Ascending aorta (tissue), 2 donors: ENCODE measurements around the gene POP5. TPM values are rescaled to one million over a fixed set of nuclear protein-coding genes. Genes with fewer than 3 reads are reported as not detected.
A peak's percentile ranks its signal among the peaks of the same experiment; 100 is the strongest.

Experiments used
- DNase-seq, 2 donors: peaks; one replicate each; pipeline ENCODE4 v3.0.0-alpha.2; 2019; ENCODE audit warnings: low spot score in 2 of 2
- H3K27ac ChIP-seq, 2 donors: fragments of 200-600 bp; sonication (generic); one replicate each; pipeline ENCODE4 v1.5.1; 2016 to 2017; ENCODE audit warnings: mild to moderate bottlenecking in 1 of 2
- H3K27me3 ChIP-seq: fragments of 200-600 bp; sonication (generic); one replicate; pipeline ENCODE4 v1.5.1; 2017
- H3K36me3 ChIP-seq, 2 donors: fragments of 200-600 bp; sonication (generic); one replicate each; pipeline ENCODE4 v1.5.1; 2016
- H3K4me1 ChIP-seq, 2 donors: fragments of 200-600 bp; sonication (generic); one replicate each; pipeline ENCODE4 v1.5.1; 2016 to 2017; ENCODE audit warnings: mild to moderate bottlenecking in 1 of 2
- H3K4me3 ChIP-seq, 2 donors: fragments of 200-600 bp; sonication (generic); one replicate each; pipeline ENCODE4 v1.5.1; 2016 to 2017; ENCODE audit warnings: mild to moderate bottlenecking in 1 of 2
- H3K9me3 ChIP-seq, 2 donors: fragments of 200-600 bp; sonication (generic); one replicate each; pipeline ENCODE4 v1.5.1; 2016
- CTCF ChIP-seq, 3 experiments: fragments of 200-600 bp in 2 of 3; fragments of 450-650 bp in 1 of 3; sonication (generic) in 2 of 3; IDR thresholded peaks; one replicate each; pipeline ENCODE4 v1.5.1; 2016 to 2019; ENCODE audit warnings: antibody characterized with exemption in 3 of 3, mild to moderate bottlenecking in 1 of 3, moderate library complexity in 1 of 3
- intact Hi-C: fragments of 100-400 bp; cut with DNase I; formaldehyde crosslinking; loops from one replicate; pipeline ENCODE4 v1.15.1; 2023
- total RNA-seq: library from RNA; depleted of rRNA; stranded (reverse); fragments of >200 nt; gene quantifications from one replicate; pipeline ENCODE4 v1.1.0, GENCODE V29; 2016

The POP5 gene
- total RNA-seq, 1 donor from 2014 or later: 3.0 TPM

- no peak for DNase-seq
- intact Hi-C loops: no loop called here
- Histone ChIP-seq H3K9me3 (no peaks in the 10 kb centered on the region), H3K27me3 (no peaks in the 10 kb centered on the region), H3K27ac (no peak overlapping the region), H3K4me1 (no peaks in the 10 kb centered on the region), H3K36me3 (peaks cover 85 to 100% of the 10 kb centered on the region in 2 donors), H3K4me3 (no peak overlapping the region)
- no peak for TF ChIP-seq CTCF (IDR thresholded peaks at IDR 0.05)
These were observed 7.6 kb downstream of the POP5 start for GRCh38 chr12:120573560-120573959.

GRCh38 chr12:120571299-120571698, 9.9 kb downstream of the POP5 start:
- DNase-seq: no peak
- peaks cover 86 to 100% of the 10 kb centered on the region in 2 donors for H3K36me3 ChIP-seq
- no peaks in the 10 kb centered on the region for H3K9me3 ChIP-seq
- H3K4me1 ChIP-seq: no peaks in the 10 kb centered on the region
- H3K27ac ChIP-seq: no peak overlapping the region
- H3K27me3 ChIP-seq: no peaks in the 10 kb centered on the region
- intact Hi-C loops: no loop called here
- TF ChIP-seq CTCF (IDR thresholded peaks at IDR 0.05): no peak
- no peak overlapping the region for H3K4me3 ChIP-seq

DNA sequence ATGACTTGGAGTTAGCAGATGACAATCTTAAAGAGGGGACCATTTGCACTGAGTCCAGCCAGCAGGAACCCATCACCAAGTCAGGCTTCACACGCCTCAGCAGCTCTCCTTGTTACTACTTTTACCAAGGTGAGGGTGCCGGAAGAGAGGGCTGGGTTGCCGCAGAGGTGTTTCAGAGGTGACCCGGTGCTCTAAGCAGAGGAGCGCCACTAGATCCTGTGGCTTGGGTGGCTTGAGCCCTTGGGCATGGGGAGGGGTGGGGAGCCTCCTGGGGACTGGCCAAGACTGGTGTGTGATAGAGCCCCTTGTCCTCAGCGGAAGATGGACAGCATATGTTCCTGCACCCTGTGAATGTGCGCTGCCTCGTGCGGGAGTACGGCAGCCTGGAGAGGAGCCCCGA, 17.7 kb downstream of the POP5 start:
- H3K36me3 ChIP-seq: peaks cover 92 to 94% of the 10 kb centered on the region in 2 donors

GRCh38 chr12:120562906-120563305, 18.3 kb downstream of the POP5 start:
- Histone ChIP-seq H3K36me3 (peaks cover 91 to 92% of the 10 kb centered on the region in 2 donors), H3K4me3 (no peak overlapping the region), H3K9me3 (no peaks in the 10 kb centered on the region), H3K27me3 (no peaks in the 10 kb centered on the region), H3K4me1 (no peaks in the 10 kb centered on the region), H3K27ac (no peak overlapping the region)
- intact Hi-C loops: no loop called here
- TF ChIP-seq CTCF (IDR thresholded peaks at IDR 0.05): no peak
- peak in 1 of 2 donors; percentile 11 for DNase-seq

More for the DNA sequence above, 17.7 kb downstream of the POP5 start:
- intact Hi-C loops: no loop called here
- H3K27ac ChIP-seq: no peak overlapping the region
- no peaks in the 10 kb centered on the region for H3K27me3 ChIP-seq
- TF ChIP-seq CTCF (IDR thresholded peaks at IDR 0.05): no peak
- peak in 1 of 2 donors; percentile 57 for DNase-seq
- H3K4me1 ChIP-seq: no peaks in the 10 kb centered on the region
- no peak overlapping the region for H3K4me3 ChIP-seq
- no peaks in the 10 kb centered on the region for H3K9me3 ChIP-seq

GRCh38 chr12:120557589-120557988, 23.6 kb downstream of the POP5 start:
- peaks cover 74 to 83% of the 10 kb centered on the region in 2 donors for H3K36me3 ChIP-seq
- H3K9me3 ChIP-seq: no peaks in the 10 kb centered on the region
- no peaks in the 10 kb centered on the region for H3K27me3 ChIP-seq
- intact Hi-C loops: no loop called here
- peaks cover 0 to 5% of the 10 kb centered on the region in 2 donors for H3K4me1 ChIP-seq
- H3K27ac ChIP-seq: no peak overlapping the region
- no peak for DNase-seq
- no peak overlapping the region for H3K4me3 ChIP-seq
- TF ChIP-seq CTCF (IDR thresholded peaks at IDR 0.05): no peak

DNA sequence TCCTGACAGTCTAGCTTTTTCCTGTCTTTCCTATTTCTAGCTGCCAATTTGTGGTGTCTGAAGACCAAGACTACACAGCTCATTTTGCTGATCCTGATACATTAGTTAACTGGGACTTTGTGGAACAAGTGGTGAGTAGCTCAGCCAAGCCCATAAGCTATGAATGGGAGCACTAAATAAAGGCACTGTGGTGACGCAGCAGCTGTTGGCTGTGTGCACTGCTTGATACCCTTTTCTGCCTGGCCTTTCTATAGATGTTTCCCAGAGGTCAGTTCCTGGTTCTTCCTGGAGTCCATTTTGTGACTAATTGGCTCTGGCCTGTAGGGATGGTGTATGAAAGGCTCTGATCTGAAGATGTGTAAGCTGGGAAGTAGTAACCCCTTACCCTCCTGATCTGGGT, 26.5 kb downstream of the POP5 start:
- no peak for TF ChIP-seq CTCF (IDR thresholded peaks at IDR 0.05)
- H3K4me1 ChIP-seq: peaks cover 2 to 5% of the 10 kb centered on the region in 2 donors
- peak in 1 of 2 donors; percentile 30 for DNase-seq
- no peaks in the 10 kb centered on the region for H3K9me3 ChIP-seq
- no peak overlapping the region for H3K27ac ChIP-seq
- H3K27me3 ChIP-seq: no peaks in the 10 kb centered on the region
- intact Hi-C loops: no loop called here
- H3K36me3 ChIP-seq: peaks cover 59 to 72% of the 10 kb centered on the region in 2 donors
- no peak overlapping the region for H3K4me3 ChIP-seq
